ENCODE data around the gene DAB2IP.

Gene DAB2IP

DNA sequence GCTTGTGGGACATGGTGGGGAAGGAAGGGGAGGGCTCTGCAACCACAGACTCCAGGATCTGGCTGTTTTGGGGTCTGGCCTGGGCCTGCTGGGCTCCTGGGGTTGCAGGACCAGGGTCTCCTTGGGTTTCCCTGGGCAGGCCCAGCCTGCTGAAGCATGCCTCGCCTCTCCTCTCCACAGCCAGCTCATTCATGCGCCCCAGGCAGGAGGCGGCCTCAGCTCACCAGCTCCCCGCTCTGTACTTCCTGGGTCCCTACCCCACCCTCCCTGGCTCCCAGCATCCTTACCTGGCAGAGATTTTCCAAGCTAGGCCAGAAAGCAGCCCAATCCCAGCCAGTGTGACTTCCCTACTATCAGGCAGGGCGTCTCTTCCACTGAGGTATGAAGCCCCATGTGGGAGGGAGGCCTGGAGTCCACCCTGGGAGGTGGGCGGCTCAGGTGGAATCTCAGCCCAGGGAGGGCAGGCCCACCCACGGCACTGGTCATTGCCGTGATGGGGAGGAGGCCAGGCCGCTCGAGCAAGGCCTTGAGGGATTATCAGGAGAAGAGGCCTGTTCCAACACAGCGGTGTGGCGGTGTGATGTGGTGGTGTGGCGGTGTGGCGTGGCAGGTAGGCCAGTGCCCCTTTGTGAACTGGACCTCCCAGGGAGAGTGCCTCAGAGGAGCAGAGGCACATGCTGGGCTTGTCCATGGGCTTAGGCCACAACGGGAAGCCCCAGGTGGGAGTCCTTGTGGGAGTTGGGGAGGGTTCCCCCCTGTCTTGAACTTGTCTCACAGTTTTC is 103.4 kb downstream of the DAB2IP start:
- no peaks in the 10 kb centered on the region for H3K27me3 ChIP-seq (replicated peaks; ENCODE audit: control insufficient read depth, insufficient read depth, low read length, poor library complexity, severe bottlenecking)
- H3K4me1 ChIP-seq (ENCODE audit: control insufficient read depth, insufficient read depth, low read length, poor library complexity, severe bottlenecking), result no peaks in the 10 kb centered on the region
- no peak for DNase-seq
- H3K27ac ChIP-seq (ENCODE audit: insufficient read depth, low read length, poor library complexity, severe bottlenecking), result no peak overlapping the region
- no peak overlapping the region for H3K4me3 ChIP-seq (ENCODE audit: insufficient read depth, low read depth, low read length, poor library complexity, severe bottlenecking)
- H3K36me3 ChIP-seq (ENCODE audit: control insufficient read depth, insufficient read depth, low read length), result no peaks in the 10 kb centered on the region
- H3K9me3 ChIP-seq (ENCODE audit: control insufficient read depth, low read length), result no peaks in the 10 kb centered on the region

DNA sequence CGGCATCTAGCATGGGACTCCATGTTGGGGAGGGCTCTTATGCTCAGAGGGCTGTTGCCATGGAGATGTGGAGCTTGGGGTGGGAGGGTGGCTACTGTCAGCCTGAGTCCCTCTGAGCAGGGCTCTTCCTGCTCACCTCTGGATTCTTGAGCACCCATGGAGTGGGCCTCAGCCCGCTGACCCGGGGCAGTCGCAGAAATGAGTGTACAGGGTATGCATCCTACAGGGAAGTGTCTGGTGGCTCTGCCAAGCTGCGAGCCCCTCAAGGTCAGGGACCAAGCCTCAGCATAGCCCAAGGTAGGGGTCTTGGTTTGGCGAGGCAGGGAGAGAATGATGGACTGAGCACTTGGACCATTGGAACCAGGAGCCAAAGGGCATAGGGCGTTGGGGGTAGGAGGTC is 104.1 kb downstream of the DAB2IP start:
- H3K9me3 ChIP-seq (ENCODE audit: control insufficient read depth, low read length), result no peaks in the 10 kb centered on the region
- no peaks in the 10 kb centered on the region for H3K36me3 ChIP-seq (ENCODE audit: control insufficient read depth, insufficient read depth, low read length)
- no peak for DNase-seq
- no peak overlapping the region for H3K27ac ChIP-seq (ENCODE audit: insufficient read depth, low read length, poor library complexity, severe bottlenecking)
- H3K27me3 ChIP-seq (replicated peaks; ENCODE audit: control insufficient read depth, insufficient read depth, low read length, poor library complexity, severe bottlenecking), result no peaks in the 10 kb centered on the region
- no peak overlapping the region for H3K4me3 ChIP-seq (ENCODE audit: insufficient read depth, low read depth, low read length, poor library complexity, severe bottlenecking)
- H3K4me1 ChIP-seq (ENCODE audit: control insufficient read depth, insufficient read depth, low read length, poor library complexity, severe bottlenecking), result no peaks in the 10 kb centered on the region

DNA sequence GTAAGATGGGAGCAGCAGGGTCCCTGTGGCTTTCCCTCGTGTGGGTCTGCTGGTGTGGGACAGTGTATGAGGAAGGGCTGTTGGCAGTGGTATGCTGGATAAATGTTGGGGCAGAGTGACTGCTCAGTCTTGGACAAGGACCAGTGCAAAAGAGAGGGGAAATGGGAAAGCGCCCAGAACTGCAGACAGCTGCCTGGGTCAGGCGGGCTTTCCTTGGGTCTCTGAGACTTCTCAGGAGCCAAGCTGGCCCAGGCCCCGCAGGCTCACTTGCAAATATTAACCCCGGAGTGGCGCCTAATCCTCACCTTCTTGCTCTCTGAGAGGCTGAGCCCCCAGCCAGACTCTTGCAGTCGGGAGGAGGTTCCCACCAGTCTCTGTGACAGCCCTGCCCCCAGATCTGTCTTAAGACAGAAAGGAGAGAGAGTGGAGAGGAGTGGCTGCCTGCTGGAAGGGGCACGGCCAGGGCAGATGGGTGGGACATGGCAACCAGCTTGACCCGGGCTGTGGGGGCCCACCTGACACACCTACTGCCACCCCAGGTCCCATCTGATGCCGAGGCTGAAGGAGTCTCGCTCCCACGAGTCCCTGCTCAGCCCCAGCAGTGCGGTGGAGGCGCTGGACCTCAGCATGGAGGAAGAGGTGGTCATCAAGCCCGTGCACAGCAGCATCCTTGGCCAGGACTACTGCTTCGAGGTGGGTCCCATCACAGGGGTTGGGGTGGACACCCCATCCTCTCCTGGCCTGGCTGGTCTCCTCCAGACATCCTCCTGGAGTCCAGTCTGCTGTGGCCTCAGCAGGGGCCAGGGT is 105.2 kb downstream of the DAB2IP start:
- Histone ChIP-seq H3K9me3 (ENCODE audit: control insufficient read depth, low read length) (no peaks in the 10 kb centered on the region), H3K4me1 (ENCODE audit: control insufficient read depth, insufficient read depth, low read length, poor library complexity, severe bottlenecking) (no peaks in the 10 kb centered on the region), H3K27ac (ENCODE audit: insufficient read depth, low read length, poor library complexity, severe bottlenecking) (no peak overlapping the region), H3K36me3 (ENCODE audit: control insufficient read depth, insufficient read depth, low read length) (no peaks in the 10 kb centered on the region), H3K4me3 (ENCODE audit: insufficient read depth, low read depth, low read length, poor library complexity, severe bottlenecking) (no peak overlapping the region), H3K27me3 (replicated peaks; ENCODE audit: control insufficient read depth, insufficient read depth, low read length, poor library complexity, severe bottlenecking) (no peaks in the 10 kb centered on the region)
- no peak for DNase-seq

DNA sequence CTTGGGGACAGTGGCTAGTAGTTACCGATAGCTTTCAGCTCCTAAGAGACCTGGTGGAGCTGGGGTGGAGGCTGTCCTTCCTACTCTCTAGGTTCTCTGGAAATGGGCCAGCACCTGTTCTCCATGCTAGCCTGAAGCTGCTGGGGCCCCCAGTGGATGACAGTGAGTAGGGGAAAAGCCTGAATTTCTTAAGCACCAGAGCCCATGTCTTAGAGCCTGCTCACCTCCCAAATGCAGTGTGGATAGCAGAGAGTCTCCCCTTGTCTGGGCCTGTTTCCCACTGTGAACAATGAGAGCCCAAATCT is 105.8 kb downstream of the DAB2IP start:
- Histone ChIP-seq H3K36me3 (ENCODE audit: control insufficient read depth, insufficient read depth, low read length) (no peaks in the 10 kb centered on the region), H3K27me3 (replicated peaks; ENCODE audit: control insufficient read depth, insufficient read depth, low read length, poor library complexity, severe bottlenecking) (no peaks in the 10 kb centered on the region), H3K27ac (ENCODE audit: insufficient read depth, low read length, poor library complexity, severe bottlenecking) (no peak overlapping the region), H3K4me3 (ENCODE audit: insufficient read depth, low read depth, low read length, poor library complexity, severe bottlenecking) (no peak overlapping the region), H3K4me1 (ENCODE audit: control insufficient read depth, insufficient read depth, low read length, poor library complexity, severe bottlenecking) (no peaks in the 10 kb centered on the region), H3K9me3 (ENCODE audit: control insufficient read depth, low read length) (no peaks in the 10 kb centered on the region)
- DNase-seq, result no peak

DNA sequence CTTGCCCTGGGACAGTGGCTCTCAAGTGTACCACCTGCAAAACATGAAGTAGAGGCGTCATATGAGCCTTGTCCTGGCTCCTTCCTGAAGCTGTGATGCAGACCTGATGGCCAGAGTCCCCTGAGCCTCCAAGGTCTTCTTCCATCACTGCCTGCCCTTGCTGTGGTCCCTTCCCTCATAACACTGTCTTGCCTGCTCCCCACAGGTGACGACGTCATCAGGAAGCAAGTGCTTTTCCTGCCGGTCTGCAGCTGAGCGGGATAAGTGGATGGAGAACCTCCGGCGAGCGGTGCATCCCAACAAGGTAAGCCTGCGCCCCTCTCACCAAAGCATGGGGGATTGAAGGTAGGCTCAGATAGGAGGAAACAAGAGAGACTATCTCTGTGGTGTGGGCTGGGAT is 107.3 kb downstream of the DAB2IP start:
- H3K27me3 ChIP-seq (replicated peaks; ENCODE audit: control insufficient read depth, insufficient read depth, low read length, poor library complexity, severe bottlenecking), result no peaks in the 10 kb centered on the region
- H3K4me1 ChIP-seq (ENCODE audit: control insufficient read depth, insufficient read depth, low read length, poor library complexity, severe bottlenecking), result no peaks in the 10 kb centered on the region
- H3K9me3 ChIP-seq (ENCODE audit: control insufficient read depth, low read length), result no peaks in the 10 kb centered on the region
- no peak for DNase-seq
- H3K4me3 ChIP-seq (ENCODE audit: insufficient read depth, low read depth, low read length, poor library complexity, severe bottlenecking), result no peak overlapping the region
- H3K27ac ChIP-seq (ENCODE audit: insufficient read depth, low read length, poor library complexity, severe bottlenecking), result no peak overlapping the region
- no peaks in the 10 kb centered on the region for H3K36me3 ChIP-seq (ENCODE audit: control insufficient read depth, insufficient read depth, low read length)

DNA sequence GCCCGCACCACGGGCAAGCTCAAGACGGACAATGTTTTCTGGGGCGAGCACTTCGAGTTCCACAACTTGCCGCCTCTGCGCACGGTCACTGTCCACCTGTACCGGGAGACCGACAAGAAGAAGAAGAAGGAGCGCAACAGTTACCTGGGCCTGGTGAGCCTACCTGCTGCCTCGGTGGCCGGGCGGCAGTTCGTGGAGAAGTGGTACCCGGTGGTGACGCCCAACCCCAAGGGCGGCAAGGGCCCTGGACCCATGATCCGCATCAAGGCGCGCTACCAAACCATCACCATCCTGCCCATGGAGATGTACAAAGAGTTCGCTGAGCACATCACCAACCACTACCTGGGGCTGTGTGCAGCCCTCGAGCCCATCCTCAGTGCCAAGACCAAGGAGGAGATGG is 108.6 kb downstream of the DAB2IP start:
- H3K4me3 ChIP-seq (ENCODE audit: insufficient read depth, low read depth, low read length, poor library complexity, severe bottlenecking), result no peak overlapping the region
- no peak overlapping the region for H3K27ac ChIP-seq (ENCODE audit: insufficient read depth, low read length, poor library complexity, severe bottlenecking)
- no peaks in the 10 kb centered on the region for H3K36me3 ChIP-seq (ENCODE audit: control insufficient read depth, insufficient read depth, low read length)
- no peak for DNase-seq
- no peaks in the 10 kb centered on the region for H3K9me3 ChIP-seq (ENCODE audit: control insufficient read depth, low read length)
- H3K27me3 ChIP-seq (replicated peaks; ENCODE audit: control insufficient read depth, insufficient read depth, low read length, poor library complexity, severe bottlenecking), result no peaks in the 10 kb centered on the region
- H3K4me1 ChIP-seq (ENCODE audit: control insufficient read depth, insufficient read depth, low read length, poor library complexity, severe bottlenecking), result no peaks in the 10 kb centered on the region

DNA sequence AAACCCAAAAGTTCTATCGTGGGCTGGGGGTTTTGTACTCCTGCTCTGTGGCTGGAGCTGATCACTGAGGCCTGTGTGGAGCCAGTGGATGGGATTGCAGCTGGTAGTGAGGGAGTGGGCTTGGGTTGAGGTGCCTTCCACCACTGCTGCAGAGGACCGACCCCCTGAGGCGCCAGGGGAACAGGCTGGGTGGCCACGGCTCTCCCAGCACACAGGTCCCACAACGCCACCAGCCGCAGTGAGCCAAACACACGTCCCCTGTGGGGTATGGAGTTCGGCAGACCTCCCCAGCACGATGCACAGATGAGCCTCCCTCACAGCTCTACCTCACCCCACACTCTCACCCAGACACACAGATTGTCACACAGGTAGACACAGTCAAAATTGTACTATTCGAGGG is 109.1 kb downstream of the DAB2IP start:
- H3K4me1 ChIP-seq (ENCODE audit: control insufficient read depth, insufficient read depth, low read length, poor library complexity, severe bottlenecking), result no peaks in the 10 kb centered on the region
- H3K36me3 ChIP-seq (ENCODE audit: control insufficient read depth, insufficient read depth, low read length), result no peaks in the 10 kb centered on the region
- H3K9me3 ChIP-seq (ENCODE audit: control insufficient read depth, low read length), result no peaks in the 10 kb centered on the region

DNA sequence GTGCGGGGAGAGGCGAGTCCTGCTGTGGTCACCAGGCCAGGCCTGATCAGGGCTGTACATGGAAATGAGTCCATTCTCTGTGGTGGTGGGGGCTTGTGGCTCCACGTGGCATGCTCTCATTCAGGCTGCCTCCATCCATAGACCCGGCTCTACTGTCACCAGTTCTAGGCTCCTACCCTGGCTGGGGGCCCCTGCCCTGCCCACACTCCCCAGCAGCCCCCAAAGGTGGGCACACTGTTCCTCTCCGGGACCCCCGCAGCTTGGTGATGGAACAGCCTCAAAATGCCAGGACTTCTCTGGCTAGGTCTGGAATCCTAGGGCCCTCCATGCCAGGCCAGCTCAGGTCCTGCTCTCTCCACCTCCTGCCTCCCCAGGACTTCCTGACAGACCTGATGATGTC is 111.7 kb downstream of the DAB2IP start:
- Histone ChIP-seq H3K27ac (ENCODE audit: insufficient read depth, low read length, poor library complexity, severe bottlenecking) (no peak overlapping the region), H3K9me3 (ENCODE audit: control insufficient read depth, low read length) (no peaks in the 10 kb centered on the region), H3K4me1 (ENCODE audit: control insufficient read depth, insufficient read depth, low read length, poor library complexity, severe bottlenecking) (no peaks in the 10 kb centered on the region), H3K4me3 (ENCODE audit: insufficient read depth, low read depth, low read length, poor library complexity, severe bottlenecking) (no peak overlapping the region), H3K36me3 (ENCODE audit: control insufficient read depth, insufficient read depth, low read length) (no peaks in the 10 kb centered on the region), H3K27me3 (replicated peaks; ENCODE audit: control insufficient read depth, insufficient read depth, low read length, poor library complexity, severe bottlenecking) (no peaks in the 10 kb centered on the region)
- no peak for DNase-seq

More for the DNA sequence above, 109.1 kb downstream of the DAB2IP start:
- no peak for DNase-seq
- H3K27ac ChIP-seq (ENCODE audit: insufficient read depth, low read length, poor library complexity, severe bottlenecking), result no peak overlapping the region
- H3K4me3 ChIP-seq (ENCODE audit: insufficient read depth, low read depth, low read length, poor library complexity, severe bottlenecking), result no peak overlapping the region
- H3K27me3 ChIP-seq (replicated peaks; ENCODE audit: control insufficient read depth, insufficient read depth, low read length, poor library complexity, severe bottlenecking), result no peaks in the 10 kb centered on the region

DNA sequence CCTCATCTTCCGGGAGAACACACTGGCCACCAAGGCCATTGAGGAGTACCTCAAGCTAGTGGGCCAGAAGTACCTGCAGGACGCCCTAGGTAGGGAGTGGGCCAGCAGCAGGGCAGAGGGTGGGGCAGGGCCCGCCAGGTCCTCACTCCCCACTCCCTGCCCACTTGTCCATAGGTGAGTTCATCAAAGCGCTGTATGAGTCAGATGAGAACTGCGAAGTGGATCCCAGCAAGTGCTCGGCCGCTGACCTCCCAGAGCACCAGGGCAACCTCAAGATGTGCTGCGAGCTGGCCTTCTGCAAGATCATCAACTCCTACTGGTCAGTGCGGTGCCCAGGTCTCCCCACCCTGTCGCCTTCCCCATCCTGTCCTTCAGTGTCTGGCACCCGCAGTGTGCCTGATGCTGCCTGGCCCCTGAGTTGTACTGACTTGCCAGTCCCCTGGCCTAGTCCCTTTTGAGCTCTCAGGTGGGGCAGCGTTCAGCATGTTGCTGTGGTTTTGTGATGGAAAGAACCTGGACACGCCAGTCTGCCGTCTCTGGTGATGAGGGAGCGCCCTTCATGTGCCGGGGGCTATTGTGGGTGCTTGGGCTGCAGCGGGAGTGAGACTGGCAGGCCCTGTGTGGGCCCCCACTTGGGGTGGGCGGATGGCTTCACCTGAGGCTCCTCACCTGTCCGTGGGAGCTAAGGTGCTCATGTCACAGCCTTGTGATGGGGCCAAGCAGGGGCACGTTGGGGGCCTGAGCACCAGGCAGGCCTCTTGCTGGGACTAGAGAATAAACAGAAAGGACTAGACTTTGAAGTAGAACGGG is 112.3 kb downstream of the DAB2IP start:
- no peaks in the 10 kb centered on the region for H3K36me3 ChIP-seq (ENCODE audit: control insufficient read depth, insufficient read depth, low read length)
- no peaks in the 10 kb centered on the region for H3K9me3 ChIP-seq (ENCODE audit: control insufficient read depth, low read length)
- H3K4me3 ChIP-seq (ENCODE audit: insufficient read depth, low read depth, low read length, poor library complexity, severe bottlenecking), result no peak overlapping the region
- H3K27me3 ChIP-seq (replicated peaks; ENCODE audit: control insufficient read depth, insufficient read depth, low read length, poor library complexity, severe bottlenecking), result no peaks in the 10 kb centered on the region
- no peak for DNase-seq
- H3K27ac ChIP-seq (ENCODE audit: insufficient read depth, low read length, poor library complexity, severe bottlenecking), result no peak overlapping the region
- no peaks in the 10 kb centered on the region for H3K4me1 ChIP-seq (ENCODE audit: control insufficient read depth, insufficient read depth, low read length, poor library complexity, severe bottlenecking)

DNA sequence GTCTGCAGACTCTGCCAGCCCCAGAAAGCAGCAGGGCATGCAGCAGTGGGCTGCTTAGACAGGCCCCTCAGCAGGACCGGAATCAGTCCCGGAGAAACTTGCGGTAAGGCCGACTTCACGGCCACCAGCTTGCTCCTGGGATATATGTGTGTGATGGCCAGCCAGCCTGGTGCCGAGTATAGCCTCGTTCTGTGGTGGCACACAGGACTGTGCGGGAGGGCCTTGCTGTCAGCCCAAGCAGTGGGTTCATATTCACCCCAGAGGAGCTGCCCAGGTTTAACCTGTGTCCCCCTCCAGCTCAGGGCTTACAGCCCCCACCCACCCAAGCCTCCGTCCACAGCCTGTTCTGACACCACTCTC is 112.9 kb downstream of the DAB2IP start:
- Histone ChIP-seq H3K27me3 (replicated peaks; ENCODE audit: control insufficient read depth, insufficient read depth, low read length, poor library complexity, severe bottlenecking) (no peaks in the 10 kb centered on the region), H3K4me1 (ENCODE audit: control insufficient read depth, insufficient read depth, low read length, poor library complexity, severe bottlenecking) (no peaks in the 10 kb centered on the region), H3K4me3 (ENCODE audit: insufficient read depth, low read depth, low read length, poor library complexity, severe bottlenecking) (no peak overlapping the region), H3K27ac (ENCODE audit: insufficient read depth, low read length, poor library complexity, severe bottlenecking) (no peak overlapping the region), H3K36me3 (ENCODE audit: control insufficient read depth, insufficient read depth, low read length) (no peaks in the 10 kb centered on the region), H3K9me3 (ENCODE audit: control insufficient read depth, low read length) (no peaks in the 10 kb centered on the region)
- DNase-seq, result no peak

Data from effector memory CD4-positive, alpha-beta T cell (primary cell).